Measurements from ENCODE around the gene UBTD1. TPM values are rescaled to one million over a fixed set of nuclear protein-coding genes. Genes with fewer than 3 reads are reported as not detected.

The UBTD1 gene
- total and polyA plus RNA-seq, 12 donors = 1.4 to 24.2 (median 13.4) TPM

- Histone ChIP-seq H3K27me3 (no peaks in the 10 kb centered on the region), H3K36me3 (replicated peaks in 1 of 2) (no peaks in the 10 kb centered on the region), H3K9me3 (replicated peaks in 1 of 3) (no peaks in the 10 kb centered on the region), H3K27ac (peak overlapping the region in 2 of 5 donors; percentile 34), H3K4me3 (no peak overlapping the region), H3K4me1 (replicated peaks in 1 of 2) (peaks cover 6 to 12% of the 10 kb centered on the region in 2 donors)
- peak in 1 of 7 donors; percentile 34 for DNase-seq
- intact Hi-C loops (cut with DNase I) = no loop called here
- 34 to 38% (median 36%) methylated on average over 10 of the region's 10 CpGs for WGBS, 4 donors
- no peak for TF ChIP-seq CTCF (IDR thresholded peaks at IDR 0.05)
- no peak for TF ChIP-seq POLR2A (IDR thresholded peaks at IDR 0.05)
Measured at GRCh38 chr10:97518301-97519043, 19.7 kb downstream of the UBTD1 start.

GRCh38 chr10:97519342-97519741 is 20.6 kb downstream of the UBTD1 start:
- Histone ChIP-seq H3K27me3 (no peaks in the 10 kb centered on the region), H3K4me3 (no peak overlapping the region), H3K4me1 (replicated peaks in 1 of 2) (peaks cover 6 to 12% of the 10 kb centered on the region in 2 donors), H3K36me3 (replicated peaks in 1 of 2) (no peaks in the 10 kb centered on the region), H3K9me3 (replicated peaks in 1 of 3) (no peaks in the 10 kb centered on the region), H3K27ac (peak overlapping the region in 1 of 5 donors; percentile 34)
- no peak for DNase-seq
- intact Hi-C loops (cut with DNase I) = no loop called here
- WGBS, 4 donors = 52 to 59% (median 54%) methylated on average over 2 of the region's 2 CpGs
- no peak for TF ChIP-seq POLR2A (IDR thresholded peaks at IDR 0.05)
- TF ChIP-seq CTCF (IDR thresholded peaks at IDR 0.05) = no peak

- Histone ChIP-seq H3K36me3 (replicated peaks in 1 of 2) (no peaks in the 10 kb centered on the region), H3K9me3 (replicated peaks in 1 of 3) (no peaks in the 10 kb centered on the region), H3K27me3 (no peaks in the 10 kb centered on the region), H3K27ac (no peak overlapping the region), H3K4me1 (replicated peaks in 1 of 2) (peaks cover 6 to 12% of the 10 kb centered on the region in 2 donors), H3K4me3 (no peak overlapping the region)
- 79 to 93% (median 87%) methylated on average over 5 of the region's 5 CpGs for WGBS, 4 donors
- no peak for DNase-seq
- intact Hi-C loops (cut with DNase I) = no loop called here
- no peak for TF ChIP-seq POLR2A (IDR thresholded peaks at IDR 0.05)
- TF ChIP-seq CTCF (IDR thresholded peaks at IDR 0.05) = no peak
Measured at GRCh38 chr10:97520520-97520919, 21.8 kb downstream of the UBTD1 start.

- WGBS, 4 donors = 89 to 95% (median 92%) methylated on average over 10 to 11 of the region's 11 CpGs
Measured at GRCh38 chr10:97520978-97521761, 22.4 kb downstream of the UBTD1 start.

More at GRCh38 chr10:97520978-97521761, 22.4 kb downstream of the UBTD1 start:
- intact Hi-C loops (cut with DNase I) = no loop called here
- Histone ChIP-seq H3K36me3 (replicated peaks in 1 of 2) (no peaks in the 10 kb centered on the region), H3K4me1 (replicated peaks in 1 of 2) (peaks cover 6 to 12% of the 10 kb centered on the region in 2 donors), H3K9me3 (replicated peaks in 1 of 3) (no peaks in the 10 kb centered on the region), H3K4me3 (no peak overlapping the region), H3K27me3 (no peaks in the 10 kb centered on the region), H3K27ac (no peak overlapping the region)
- DNase-seq = no peak
- no peak for TF ChIP-seq CTCF (IDR thresholded peaks at IDR 0.05)
- TF ChIP-seq POLR2A (IDR thresholded peaks at IDR 0.05) = no peak
